Loucy (cell line): ENCODE measurements around the gene TAF4.

Experiments
- H2AFZ ChIP-seq: fragments of 200-600 bp; sonication (generic); 2 replicates; pipeline ENCODE4 v1.6.0; 2016; ENCODE audit warnings: antibody characterized with exemption, mild to moderate bottlenecking, low read length, moderate library complexity
- H3F3A ChIP-seq: fragments of 200-600 bp; 2 replicates; pipeline ENCODE4 v1.6.0; 2016; ENCODE audit warnings: antibody characterized with exemption, low read depth, mild to moderate bottlenecking
- H3K27me3 ChIP-seq: fragments of 200-600 bp; sonication (generic); 2 replicates; pipeline ENCODE4 v1.6.1; 2014; ENCODE audit warnings: low read length, mild to moderate bottlenecking; ENCODE audit not compliant: insufficient read depth, poor library complexity, severe bottlenecking
- H3K36me3 ChIP-seq: fragments of 200-600 bp; sonication (generic); 2 replicates; pipeline ENCODE4 v1.6.1; 2016; ENCODE audit warnings: low read length; ENCODE audit not compliant: insufficient read depth
- H3K4me1 ChIP-seq: fragments of 200-600 bp; sonication (generic); 2 replicates; pipeline ENCODE4 v1.5.1; 2014; ENCODE audit warnings: low read length, mild to moderate bottlenecking; ENCODE audit not compliant: insufficient read depth, poor library complexity, severe bottlenecking
- H3K4me2 ChIP-seq: fragments of 200-600 bp; sonication (generic); 2 replicates; pipeline ENCODE4 v1.6.0; 2014; ENCODE audit warnings: antibody characterized with exemption, low read length, low read depth, mild to moderate bottlenecking; ENCODE audit not compliant: poor library complexity, severe bottlenecking
- H3K4me3 ChIP-seq: fragments of 200-600 bp; sonication (generic); 2 replicates; pipeline ENCODE4 v1.5.1; 2014; ENCODE audit warnings: low read length, mild to moderate bottlenecking, mixed read lengths; ENCODE audit not compliant: poor library complexity, severe bottlenecking
- H3K79me2 ChIP-seq: fragments of 200-600 bp; sonication (generic); 2 replicates; pipeline ENCODE4 v1.6.1; 2014; ENCODE audit warnings: low read length; ENCODE audit not compliant: insufficient read depth
- H3K9ac ChIP-seq: fragments of 200-600 bp; sonication (generic); 2 replicates; pipeline ENCODE4 v1.6.0; 2014; ENCODE audit warnings: mild to moderate bottlenecking, low read depth, low read length, moderate library complexity; ENCODE audit not compliant: poor library complexity, severe bottlenecking
- H3K9me2 ChIP-seq: fragments of 200-600 bp; sonication (generic); replicated peaks from 2 replicates; pipeline ENCODE4 v1.6.1; 2016; ENCODE audit warnings: low read depth, low read length, mixed read lengths
- H3K9me3 ChIP-seq: fragments of 200-600 bp; sonication (generic); 2 replicates; pipeline ENCODE4 v1.6.1; 2014; ENCODE audit warnings: mild to moderate bottlenecking, antibody characterized with exemption, low read length, low read depth; ENCODE audit not compliant: insufficient read depth
- H4K20me1 ChIP-seq: fragments of 200-600 bp; sonication (generic); 2 replicates; pipeline ENCODE4 v1.6.0; 2014; ENCODE audit warnings: antibody characterized with exemption, low read length, mild to moderate bottlenecking; ENCODE audit not compliant: insufficient read depth, poor library complexity, severe bottlenecking
- CTCF ChIP-seq: fragments of 200-600 bp; sonication (generic); conservative IDR thresholded peaks from 2 replicates; pipeline ENCODE4 v1.5.1; 2014; ENCODE audit warnings: mild to moderate bottlenecking, antibody characterized with exemption, low read length
- EZH2phosphoT487 ChIP-seq: fragments of 200-600 bp; IDR thresholded peaks from 2 replicates; pipeline ENCODE4 v1.6.1; 2018; ENCODE audit warnings: antibody characterized with exemption, mild to moderate bottlenecking, moderate library complexity, borderline replicate concordance

Gene TAF4

GRCh38 chr20:61924858-61925554, 140.7 kb downstream of the TAF4 start:
- Histone ChIP-seq H3K9ac (no peak overlapping the region), H2AFZ (no peak overlapping the region), H3K4me3 (no peak overlapping the region), H3K4me2 (no peak overlapping the region), H4K20me1 (no peaks in the 10 kb centered on the region), H3F3A (no peaks in the 10 kb centered on the region), H3K9me2 (no peaks in the 10 kb centered on the region), H3K79me2 (no peaks in the 10 kb centered on the region), H3K4me1 (no peaks in the 10 kb centered on the region), H3K27me3 (no peaks in the 10 kb centered on the region), H3K9me3 (no peaks in the 10 kb centered on the region), H3K36me3 (peaks cover 11% of the 10 kb centered on the region; the same call in 1 of the 2 replicates)
- no peak for TF ChIP-seq EZH2phosphoT487
- TF ChIP-seq CTCF: no peak
